22Rv1 (cell line): Measurements from ENCODE around the gene UGT1A6.

Experiments used
- ZFX ChIP-seq: fragments of 450-650 bp; IDR thresholded peaks from 2 replicates; pipeline ENCODE4 v1.6.1; 2017; ENCODE audit warnings: antibody characterized with exemption, borderline replicate concordance
- TF ChIP-seq, protein P1 (sequence below): fragments of 450-650 bp; IDR thresholded peaks from 2 replicates; pipeline ENCODE4 v1.5.1; 2017; ENCODE audit warnings: mild to moderate bottlenecking

DNA sequence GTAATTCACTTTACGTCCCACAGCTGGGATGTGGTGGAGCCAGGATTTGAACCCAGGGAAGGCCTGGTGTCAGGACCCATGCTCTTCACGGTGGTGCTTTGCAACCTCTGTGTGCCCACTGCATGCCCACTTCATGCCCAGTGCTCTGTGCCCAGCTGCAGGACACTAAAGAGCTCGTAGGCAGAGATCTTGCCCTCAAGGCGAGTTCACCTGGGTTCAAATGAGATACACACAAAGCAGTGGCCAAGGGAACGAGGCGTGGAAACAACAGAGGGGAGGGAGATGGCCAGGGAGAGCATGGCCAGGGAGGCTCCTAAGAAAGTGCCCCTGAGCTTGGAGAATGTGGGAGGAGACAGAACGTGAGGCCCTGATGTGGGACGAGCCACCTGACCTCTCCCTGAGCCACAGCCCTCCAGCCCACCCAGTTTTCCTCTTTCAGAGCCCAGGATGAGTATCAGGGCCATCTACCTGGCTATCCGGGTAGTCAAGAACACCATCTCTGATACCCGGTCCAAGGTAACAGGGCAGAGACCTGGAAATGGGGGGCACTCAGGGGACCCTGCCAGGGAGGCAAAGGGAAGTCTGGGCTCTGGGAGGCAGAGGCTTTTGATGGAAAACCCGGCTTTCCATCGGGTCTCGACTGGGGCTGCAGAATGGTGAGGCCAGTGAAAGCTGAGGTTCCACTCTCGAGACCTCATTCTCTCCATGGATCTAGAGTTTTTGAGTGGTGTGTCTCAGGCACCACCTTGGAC is 105.8 kb downstream of the UGT1A6 start:
- TF ChIP-seq, protein P1, sequence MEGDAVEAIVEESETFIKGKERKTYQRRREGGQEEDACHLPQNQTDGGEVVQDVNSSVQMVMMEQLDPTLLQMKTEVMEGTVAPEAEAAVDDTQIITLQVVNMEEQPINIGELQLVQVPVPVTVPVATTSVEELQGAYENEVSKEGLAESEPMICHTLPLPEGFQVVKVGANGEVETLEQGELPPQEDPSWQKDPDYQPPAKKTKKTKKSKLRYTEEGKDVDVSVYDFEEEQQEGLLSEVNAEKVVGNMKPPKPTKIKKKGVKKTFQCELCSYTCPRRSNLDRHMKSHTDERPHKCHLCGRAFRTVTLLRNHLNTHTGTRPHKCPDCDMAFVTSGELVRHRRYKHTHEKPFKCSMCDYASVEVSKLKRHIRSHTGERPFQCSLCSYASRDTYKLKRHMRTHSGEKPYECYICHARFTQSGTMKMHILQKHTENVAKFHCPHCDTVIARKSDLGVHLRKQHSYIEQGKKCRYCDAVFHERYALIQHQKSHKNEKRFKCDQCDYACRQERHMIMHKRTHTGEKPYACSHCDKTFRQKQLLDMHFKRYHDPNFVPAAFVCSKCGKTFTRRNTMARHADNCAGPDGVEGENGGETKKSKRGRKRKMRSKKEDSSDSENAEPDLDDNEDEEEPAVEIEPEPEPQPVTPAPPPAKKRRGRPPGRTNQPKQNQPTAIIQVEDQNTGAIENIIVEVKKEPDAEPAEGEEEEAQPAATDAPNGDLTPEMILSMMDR, result no peak
- no peak for TF ChIP-seq ZFX
